ENCODE measurements around the gene NADK.

The NADK gene

GRCh38 chr1:1802871-1803270 is 24.6 kb upstream of the NADK start:
- H3K14ac ChIP-seq (ENCODE audit: low read length in 2 of 2): no peak overlapping the region
- H2AFZ ChIP-seq (ENCODE audit: low read depth, low read length): no peak overlapping the region
- no peak overlapping the region for H4K91ac ChIP-seq (ENCODE audit: low read length)
- no peak overlapping the region for H2AK5ac ChIP-seq (ENCODE audit: low read length, severe bottlenecking)
- peaks cover 11% of the 10 kb centered on the region for H3K4me1 ChIP-seq (ENCODE audit: control insufficient read depth, insufficient read depth, low read depth, low read length)
- H3K9ac ChIP-seq (ENCODE audit: low read length): no peak overlapping the region
- 100% methylated on average over 1 of the region's 1 CpG for WGBS
- peaks cover 67 to 72% of the 10 kb centered on the region in 2 experiments for H3K36me3 ChIP-seq (ENCODE audit: control insufficient read depth in 1 of 2, insufficient read depth in 2 of 2, low read depth in 1 of 2, low read length in 2 of 2)
- H2BK5ac ChIP-seq (ENCODE audit: low read depth, low read length, poor library complexity, severe bottlenecking): no peak overlapping the region
- DNase-seq: no peak
- H3K4me2 ChIP-seq (ENCODE audit: low read length, poor library complexity, severe bottlenecking): no peak overlapping the region
- H2BK120ac ChIP-seq (ENCODE audit: low read depth, low read length): no peak overlapping the region
- no peak overlapping the region for H2BK15ac ChIP-seq (ENCODE audit: low read depth, poor library complexity, severe bottlenecking)
- no peak overlapping the region for H3K4me3 ChIP-seq (ENCODE audit: insufficient read depth in 1 of 2, low read depth in 1 of 2, low read length in 2 of 2)
- H3K23ac ChIP-seq (ENCODE audit: low read length in 2 of 2): no peak overlapping the region
- no peak overlapping the region for H4K8ac ChIP-seq (ENCODE audit: low read length)
- no peaks in the 10 kb centered on the region for H3K9me3 ChIP-seq (ENCODE audit: control insufficient read depth, low read length)
- H3K4ac ChIP-seq (ENCODE audit: low read depth in 1 of 2, low read length in 2 of 2): no peak overlapping the region
- H3K27ac ChIP-seq (ENCODE audit: low read length, poor library complexity, severe bottlenecking): no peak overlapping the region
- no peaks in the 10 kb centered on the region for H3K27me3 ChIP-seq (ENCODE audit: control insufficient read depth in 1 of 2, insufficient read depth in 1 of 2, low read length in 2 of 2)
- H3K18ac ChIP-seq (ENCODE audit: low read depth in 1 of 2, low read length in 2 of 2): no peak overlapping the region
- H3K79me1 ChIP-seq (replicated peaks; ENCODE audit: low read length, poor library complexity, severe bottlenecking): peaks cover 17% of the 10 kb centered on the region
- H2BK12ac ChIP-seq (ENCODE audit: low read length in 2 of 2): no peak overlapping the region

- Histone ChIP-seq H3K4ac (ENCODE audit: low read depth in 1 of 2, low read length in 2 of 2) (no peak overlapping the region), H2BK120ac (ENCODE audit: low read depth, low read length) (no peak overlapping the region), H2AK5ac (ENCODE audit: low read length, severe bottlenecking) (peak overlapping the region; percentile 21), H3K9me3 (ENCODE audit: control insufficient read depth, low read length) (no peaks in the 10 kb centered on the region), H2BK15ac (ENCODE audit: low read depth, poor library complexity, severe bottlenecking) (no peak overlapping the region), H3K27me3 (ENCODE audit: control insufficient read depth in 1 of 2, insufficient read depth in 1 of 2, low read length in 2 of 2) (no peaks in the 10 kb centered on the region), H2AFZ (ENCODE audit: low read depth, low read length) (no peak overlapping the region), H4K91ac (ENCODE audit: low read length) (no peak overlapping the region), H2BK12ac (ENCODE audit: low read length in 2 of 2) (no peak overlapping the region), H2BK5ac (ENCODE audit: low read depth, low read length, poor library complexity, severe bottlenecking) (no peak overlapping the region), H3K4me3 (ENCODE audit: insufficient read depth in 1 of 2, low read depth in 1 of 2, low read length in 2 of 2) (no peak overlapping the region), H3K27ac (ENCODE audit: low read length, poor library complexity, severe bottlenecking) (peak overlapping the region; percentile 24), H3K4me1 (ENCODE audit: control insufficient read depth, insufficient read depth, low read depth, low read length) (peaks cover 11% of the 10 kb centered on the region), H3K9ac (ENCODE audit: low read length) (peak overlapping the region; percentile 2), H3K79me1 (replicated peaks; ENCODE audit: low read length, poor library complexity, severe bottlenecking) (peaks cover 17% of the 10 kb centered on the region), H3K36me3 (ENCODE audit: control insufficient read depth in 1 of 2, insufficient read depth in 2 of 2, low read depth in 1 of 2, low read length in 2 of 2) (peaks cover 65 to 86% of the 10 kb centered on the region in 2 experiments), H3K23ac (ENCODE audit: low read length in 2 of 2) (no peak overlapping the region), H3K18ac (ENCODE audit: low read depth in 1 of 2, low read length in 2 of 2) (no peak overlapping the region), H4K8ac (ENCODE audit: low read length) (no peak overlapping the region), H3K14ac (ENCODE audit: low read length in 2 of 2) (no peak overlapping the region), H3K4me2 (ENCODE audit: low read length, poor library complexity, severe bottlenecking) (no peak overlapping the region)
- no peak for DNase-seq
- 96% methylated on average over 5 of the region's 5 CpGs for WGBS
Measured at GRCh38 chr1:1799716-1800115, 21.4 kb upstream of the NADK start.

- no peak overlapping the region for H2BK120ac ChIP-seq (ENCODE audit: low read depth, low read length)
- no peak overlapping the region for H3K4ac ChIP-seq (ENCODE audit: low read depth in 1 of 2, low read length in 2 of 2)
- H3K4me3 ChIP-seq (ENCODE audit: insufficient read depth in 1 of 2, low read depth in 1 of 2, low read length in 2 of 2): no peak overlapping the region
- peaks cover 15% of the 10 kb centered on the region for H3K79me1 ChIP-seq (replicated peaks; ENCODE audit: low read length, poor library complexity, severe bottlenecking)
- no peak overlapping the region for H4K91ac ChIP-seq (ENCODE audit: low read length)
- H3K27me3 ChIP-seq (ENCODE audit: control insufficient read depth in 1 of 2, insufficient read depth in 1 of 2, low read length in 2 of 2): no peaks in the 10 kb centered on the region
- H2AK5ac ChIP-seq (ENCODE audit: low read length, severe bottlenecking): no peak overlapping the region
- no peak overlapping the region for H4K8ac ChIP-seq (ENCODE audit: low read length)
- H2BK12ac ChIP-seq (ENCODE audit: low read length in 2 of 2): no peak overlapping the region
- no peak overlapping the region for H2BK5ac ChIP-seq (ENCODE audit: low read depth, low read length, poor library complexity, severe bottlenecking)
- no peak overlapping the region for H3K9ac ChIP-seq (ENCODE audit: low read length)
- no peak overlapping the region for H3K18ac ChIP-seq (ENCODE audit: low read depth in 1 of 2, low read length in 2 of 2)
- H2BK15ac ChIP-seq (ENCODE audit: low read depth, poor library complexity, severe bottlenecking): no peak overlapping the region
- H3K14ac ChIP-seq (ENCODE audit: low read length in 2 of 2): no peak overlapping the region
- H3K23ac ChIP-seq (ENCODE audit: low read length in 2 of 2): no peak overlapping the region
- no peak overlapping the region for H3K4me2 ChIP-seq (ENCODE audit: low read length, poor library complexity, severe bottlenecking)
- 94% methylated on average over 11 of the region's 11 CpGs for WGBS
- no peak overlapping the region for H2AFZ ChIP-seq (ENCODE audit: low read depth, low read length)
- H3K36me3 ChIP-seq (ENCODE audit: control insufficient read depth in 1 of 2, insufficient read depth in 2 of 2, low read depth in 1 of 2, low read length in 2 of 2): peaks cover 60 to 88% of the 10 kb centered on the region in 2 experiments
- H3K9me3 ChIP-seq (ENCODE audit: control insufficient read depth, low read length): no peaks in the 10 kb centered on the region
- no peak for DNase-seq
- no peak overlapping the region for H3K27ac ChIP-seq (ENCODE audit: low read length, poor library complexity, severe bottlenecking)
- H3K4me1 ChIP-seq (ENCODE audit: control insufficient read depth, insufficient read depth, low read depth, low read length): peaks cover 9% of the 10 kb centered on the region
Measured at GRCh38 chr1:1797731-1798341, 19.6 kb upstream of the NADK start.

GRCh38 chr1:1796466-1796865 is 18.2 kb upstream of the NADK start:
- no peak overlapping the region for H2BK12ac ChIP-seq (ENCODE audit: low read length in 2 of 2)
- H3K9me3 ChIP-seq (ENCODE audit: control insufficient read depth, low read length): no peaks in the 10 kb centered on the region
- H3K79me1 ChIP-seq (replicated peaks; ENCODE audit: low read length, poor library complexity, severe bottlenecking): peaks cover 15% of the 10 kb centered on the region
- no peak overlapping the region for H3K9ac ChIP-seq (ENCODE audit: low read length)
- no peak overlapping the region for H2AK5ac ChIP-seq (ENCODE audit: low read length, severe bottlenecking)
- no peaks in the 10 kb centered on the region for H3K27me3 ChIP-seq (ENCODE audit: control insufficient read depth in 1 of 2, insufficient read depth in 1 of 2, low read length in 2 of 2)
- no peak overlapping the region for H2BK15ac ChIP-seq (ENCODE audit: low read depth, poor library complexity, severe bottlenecking)
- H3K4me1 ChIP-seq (ENCODE audit: control insufficient read depth, insufficient read depth, low read depth, low read length): peaks cover 9% of the 10 kb centered on the region
- H2BK5ac ChIP-seq (ENCODE audit: low read depth, low read length, poor library complexity, severe bottlenecking): no peak overlapping the region
- H2AFZ ChIP-seq (ENCODE audit: low read depth, low read length): no peak overlapping the region
- H3K14ac ChIP-seq (ENCODE audit: low read length in 2 of 2): no peak overlapping the region
- no peak overlapping the region for H4K91ac ChIP-seq (ENCODE audit: low read length)
- H3K4me2 ChIP-seq (ENCODE audit: low read length, poor library complexity, severe bottlenecking): no peak overlapping the region
- no peak for DNase-seq
- no peak overlapping the region for H3K23ac ChIP-seq (ENCODE audit: low read length in 2 of 2)
- H3K4ac ChIP-seq (ENCODE audit: low read depth in 1 of 2, low read length in 2 of 2): no peak overlapping the region
- peaks cover 70 to 87% of the 10 kb centered on the region in 2 experiments for H3K36me3 ChIP-seq (ENCODE audit: control insufficient read depth in 1 of 2, insufficient read depth in 2 of 2, low read depth in 1 of 2, low read length in 2 of 2)
- H2BK120ac ChIP-seq (ENCODE audit: low read depth, low read length): no peak overlapping the region
- H3K27ac ChIP-seq (ENCODE audit: low read length, poor library complexity, severe bottlenecking): no peak overlapping the region
- H3K4me3 ChIP-seq (ENCODE audit: insufficient read depth in 1 of 2, low read depth in 1 of 2, low read length in 2 of 2): no peak overlapping the region
- H4K8ac ChIP-seq (ENCODE audit: low read length): no peak overlapping the region
- 98% methylated on average over 5 of the region's 5 CpGs for WGBS
- H3K18ac ChIP-seq (ENCODE audit: low read depth in 1 of 2, low read length in 2 of 2): no peak overlapping the region

All from mesenchymal stem cell (in vitro differentiated cells and primary cell).